Esophagus (tissue), 2 donors: ENCODE data around the gene TRMT2A. TPM values are rescaled to one million over a fixed set of nuclear protein-coding genes. Genes with fewer than 3 reads are reported as not detected.

Experiments
- H3K27ac ChIP-seq, 2 donors: one replicate each; pipeline ENCODE4 v1.5.1; 2013; ENCODE audit warnings: low read depth in 2 of 2, mild to moderate bottlenecking in 2 of 2, inconsistent platforms in 1 of 2, low read length in 1 of 2, moderate library complexity in 1 of 2
- H3K27me3 ChIP-seq, 2 donors: one replicate each; pipeline ENCODE4 v1.6.1; 2013; ENCODE audit warnings: low read length in 2 of 2, control low read depth in 1 of 2, mild to moderate bottlenecking in 1 of 2; ENCODE audit not compliant: insufficient read depth in 2 of 2, control insufficient read depth in 1 of 2
- H3K36me3 ChIP-seq, 2 donors: one replicate each; pipeline ENCODE4 v1.6.1; 2013; ENCODE audit warnings: low read length in 1 of 2; ENCODE audit not compliant: control insufficient read depth in 2 of 2, insufficient read depth in 2 of 2
- H3K4me1 ChIP-seq, 2 donors: one replicate each; pipeline ENCODE4 v1.6.1; 2013; ENCODE audit warnings: low read length in 1 of 2; ENCODE audit not compliant: control insufficient read depth in 2 of 2, insufficient read depth in 2 of 2
- H3K4me3 ChIP-seq, 2 donors: one replicate each; pipeline ENCODE4 v1.5.1; 2013; ENCODE audit warnings: low read length in 2 of 2, mild to moderate bottlenecking in 2 of 2, low read depth in 1 of 2, moderate library complexity in 1 of 2
- H3K9me3 ChIP-seq, 2 donors: one replicate each; pipeline ENCODE4 v1.6.1; 2013; ENCODE audit warnings: mild to moderate bottlenecking in 2 of 2, low read depth in 1 of 2, low read length in 1 of 2, moderate library complexity in 1 of 2; ENCODE audit not compliant: control insufficient read depth in 2 of 2, insufficient read depth in 1 of 2
- WGBS, 2 donors: extraction: QIAGEN DNeasy Blood & Tissue Kit; methylation state at CpG; one replicate each; pipeline ENCODE4 v1.1.7; 2013; 5-methylcytosine and 5-hydroxymethylcytosine counted together
- polyA plus RNA-seq, 2 donors: library from polyadenylated mRNA; stranded (reverse); fragments of 200-250 nt; gene quantifications; one replicate each; pipeline ENCODE4 v1.2.3, GENCODE V29; 2013
- donor health status: healthy with polysubstance abuse.
- donor health status: Bipolar disorder and iron deficiency.

The TRMT2A gene
- polyA plus RNA-seq, 2 donors, result 41.1 to 77.1 TPM

DNA sequence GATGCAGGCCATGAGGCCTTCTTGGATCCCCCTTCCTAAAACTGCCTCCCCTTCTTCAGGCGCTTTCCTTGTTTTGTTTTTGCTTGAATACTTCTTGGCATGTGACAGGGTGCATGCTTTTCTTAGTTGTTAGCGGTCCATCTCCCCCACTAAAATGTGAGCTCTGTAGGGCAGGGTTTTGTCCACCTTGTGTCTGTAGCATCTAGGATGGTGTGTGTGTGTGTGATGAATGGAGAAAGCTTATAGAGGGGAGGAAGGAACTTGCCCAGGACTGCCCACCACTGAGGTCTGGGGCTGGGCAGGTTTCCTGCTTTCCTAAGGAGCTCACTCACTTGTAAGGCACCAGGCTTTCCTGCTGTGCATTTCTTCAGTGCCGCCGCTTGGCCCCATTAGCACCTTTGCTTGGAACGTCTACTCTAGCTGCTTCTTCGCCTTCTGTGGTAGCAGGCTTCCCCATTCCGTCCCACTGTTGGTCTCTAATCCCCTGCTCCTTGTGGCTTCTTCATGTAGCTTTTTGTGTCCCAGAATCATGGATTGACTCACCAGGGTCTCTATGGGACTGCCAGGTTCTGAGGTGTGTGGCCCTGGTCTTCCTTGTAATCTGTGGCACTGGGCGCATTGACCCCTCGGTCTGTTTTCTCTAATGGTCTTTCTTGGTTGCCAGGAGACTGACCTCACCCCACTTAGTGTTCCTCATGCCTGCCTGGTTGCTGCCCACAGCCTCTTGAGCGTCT lies 33.7 kb downstream of the TRMT2A start:
- WGBS, 2 donors, result 81 to 90% methylated on average over 10 of the region's 10 CpGs
- peaks cover 10 to 26% of the 10 kb centered on the region in 2 donors for H3K36me3 ChIP-seq
- H3K27me3 ChIP-seq, result no peaks in the 10 kb centered on the region
- H3K4me3 ChIP-seq, result no peak overlapping the region
- H3K9me3 ChIP-seq, result no peaks in the 10 kb centered on the region
- H3K27ac ChIP-seq, result no peak overlapping the region
- H3K4me1 ChIP-seq, result peaks cover 9 to 25% of the 10 kb centered on the region in 2 donors

DNA sequence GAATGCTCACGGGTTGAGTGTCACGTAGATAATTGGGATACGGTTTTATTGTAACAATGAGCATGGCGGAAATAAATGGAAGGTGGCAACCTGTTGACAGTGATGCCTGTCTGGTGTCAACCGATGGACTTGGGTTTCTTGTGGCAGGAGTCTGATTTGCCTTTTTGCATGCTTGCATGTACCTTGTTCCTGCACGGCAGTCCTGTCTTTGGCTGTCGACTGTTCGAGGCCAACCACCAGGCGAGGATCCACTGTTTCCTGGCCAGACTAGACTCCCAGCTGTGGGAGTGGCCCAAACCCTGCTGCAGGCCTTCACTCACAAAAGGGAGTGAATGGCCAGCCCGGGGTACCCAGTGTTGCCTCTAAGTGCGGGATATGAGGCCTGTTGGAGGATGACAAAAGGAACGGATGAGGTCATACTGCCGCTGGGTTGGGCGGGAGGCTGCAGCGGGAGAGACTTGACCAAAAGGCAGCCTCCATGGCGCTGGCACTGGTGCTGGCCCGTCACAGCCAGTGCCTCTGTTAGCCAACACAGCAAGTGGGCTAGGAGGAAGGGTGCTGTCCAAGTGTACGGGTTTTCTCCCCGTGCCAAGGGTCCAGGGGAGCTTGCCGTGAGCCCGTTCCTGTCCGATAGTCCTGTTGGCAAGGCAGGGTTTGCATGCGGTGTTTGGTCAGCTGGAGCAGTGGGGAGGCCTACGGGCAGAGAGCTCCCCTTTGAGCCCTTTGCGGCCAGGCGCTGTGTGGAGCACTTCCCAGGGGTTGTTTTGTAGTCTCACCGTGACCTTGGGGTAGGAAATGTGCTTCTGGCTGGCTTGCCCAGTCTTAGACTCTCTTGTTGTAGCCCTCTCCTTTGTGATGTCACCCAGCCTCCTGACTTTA lies 36.0 kb downstream of the TRMT2A start:
- Histone ChIP-seq H3K9me3 (no peaks in the 10 kb centered on the region), H3K27ac (peak overlapping the region; percentile 94 to 95)
- WGBS, 2 donors, result 10 to 11% methylated on average over 27 of the region's 27 CpGs

DNA sequence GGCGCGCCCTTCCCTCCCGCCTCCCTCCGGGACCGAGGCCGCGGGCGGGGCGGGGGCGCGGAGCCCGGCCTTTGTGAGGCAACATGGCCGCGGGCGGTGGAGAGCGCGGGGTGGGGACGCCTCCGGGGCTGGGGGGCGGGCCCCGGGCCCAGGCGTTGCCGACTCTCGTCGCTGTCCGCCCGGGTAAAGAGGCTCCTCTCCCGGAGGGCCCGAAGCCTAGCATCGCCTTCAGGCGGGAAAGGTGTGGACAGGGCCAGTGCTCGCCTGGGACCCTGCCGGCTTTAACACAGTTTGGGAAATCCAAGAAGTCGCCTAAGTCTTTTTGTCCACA lies 36.6 kb downstream of the TRMT2A start:
- Histone ChIP-seq H3K27me3 (no peaks in the 10 kb centered on the region), H3K4me1 (peaks cover 6 to 25% of the 10 kb centered on the region in 2 donors), H3K9me3 (no peaks in the 10 kb centered on the region), H3K4me3 (peak overlapping the region; percentile 49 to 58), H3K36me3 (peaks cover 0 to 3% of the 10 kb centered on the region in 2 donors), H3K27ac (peak overlapping the region; percentile 94 to 95)
- WGBS, 2 donors, result 0% methylated on average over 20 to 34 of the region's 34 CpGs

More for the DNA sequence above, 36.0 kb downstream of the TRMT2A start:
- H3K4me3 ChIP-seq, result peak overlapping the region; percentile 49 to 58
- no peaks in the 10 kb centered on the region for H3K27me3 ChIP-seq
- H3K36me3 ChIP-seq, result peaks cover 0 to 6% of the 10 kb centered on the region in 2 donors
- peaks cover 9 to 25% of the 10 kb centered on the region in 2 donors for H3K4me1 ChIP-seq

DNA sequence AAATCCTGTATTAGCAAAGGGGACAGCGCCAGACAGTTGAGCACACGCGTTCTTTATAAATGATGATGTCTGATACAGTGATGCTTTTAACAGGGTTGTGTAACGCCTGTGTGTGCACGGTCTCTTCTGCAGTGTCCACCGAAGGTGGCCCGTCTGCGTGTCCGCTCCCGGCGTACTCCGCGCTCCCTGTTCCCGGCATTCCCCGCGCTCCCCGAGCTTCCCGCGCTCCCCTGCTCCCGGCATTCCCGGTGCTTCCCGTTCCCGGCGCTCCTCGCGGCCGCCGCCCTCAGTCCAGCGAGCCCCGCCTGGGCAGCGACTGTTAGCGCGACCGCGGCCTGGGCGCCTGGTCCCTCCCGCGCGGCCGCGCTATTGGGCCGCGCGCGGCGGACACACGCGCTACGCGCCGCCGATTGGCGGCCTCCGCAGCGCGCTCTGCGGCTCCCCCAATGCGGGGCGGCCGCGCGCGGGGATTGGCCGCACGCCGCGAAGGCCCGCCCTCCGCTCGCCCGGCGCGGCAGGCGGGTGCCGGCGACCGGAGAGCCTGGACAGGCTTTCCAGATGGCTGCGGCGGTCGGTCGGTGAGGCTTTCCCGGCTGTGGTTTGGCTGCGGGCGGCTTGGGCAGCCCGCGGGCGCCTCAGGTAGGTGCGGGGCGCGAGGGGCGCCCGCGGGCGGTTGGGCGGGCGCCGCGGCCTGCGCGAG lies 37.1 kb downstream of the TRMT2A start, which contains the start of gene DGCR8:
Gene DGCR8, plus strand, starts transcription at position 497 of the 700 bp plus-strand sequence. CDS start 5,723 bp downstream, outside the sequence.
- Histone ChIP-seq H3K9me3 (no peaks in the 10 kb centered on the region), H3K4me3 (peak within 1 kb of the TSS; percentile 49 to 58), H3K36me3 (peaks cover 0 to 3% of the 10 kb centered on the region in 2 donors), H3K4me1 (peaks cover 6 to 25% of the 10 kb centered on the region in 2 donors), H3K27me3 (no peaks in the 10 kb centered on the region), H3K27ac (peak within 1 kb of the TSS; percentile 94 to 95)
- 0 to 1% methylated on average over 94 to 100 of the region's 100 CpGs for WGBS, 2 donors

DNA sequence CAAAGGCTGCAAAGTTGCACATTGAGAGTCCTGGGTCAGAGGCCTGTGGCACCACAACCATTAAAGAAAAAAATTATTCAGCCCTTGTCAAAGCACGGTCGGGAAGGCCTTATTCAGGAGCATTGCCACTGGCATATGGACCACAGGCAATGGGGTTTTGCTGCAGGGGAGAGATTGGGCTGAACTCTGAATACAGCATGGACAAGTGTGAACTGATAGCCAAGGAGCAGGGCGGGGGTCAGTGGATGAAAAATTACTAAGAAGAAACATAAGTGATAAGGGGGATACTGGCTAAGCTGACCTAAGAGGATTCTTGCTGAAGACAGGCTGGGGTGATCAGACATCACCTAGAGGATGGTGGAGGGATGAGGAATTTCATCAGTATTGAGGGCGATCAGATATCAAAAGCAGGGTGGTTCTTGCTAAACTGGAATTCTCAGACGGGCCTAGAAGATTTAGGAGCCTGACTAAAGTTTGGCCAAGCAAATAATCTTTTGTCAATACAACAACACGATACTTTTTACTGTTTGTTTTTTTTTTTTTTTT lies 40.3 kb downstream of the TRMT2A start:
- 59 to 74% methylated on average over 6 of the region's 6 CpGs for WGBS, 2 donors
- Histone ChIP-seq H3K27ac (no peak overlapping the region), H3K4me1 (peaks cover 6 to 7% of the 10 kb centered on the region in 2 donors), H3K4me3 (no peak overlapping the region), H3K36me3 (no peaks in the 10 kb centered on the region), H3K27me3 (no peaks in the 10 kb centered on the region), H3K9me3 (no peaks in the 10 kb centered on the region)

DNA sequence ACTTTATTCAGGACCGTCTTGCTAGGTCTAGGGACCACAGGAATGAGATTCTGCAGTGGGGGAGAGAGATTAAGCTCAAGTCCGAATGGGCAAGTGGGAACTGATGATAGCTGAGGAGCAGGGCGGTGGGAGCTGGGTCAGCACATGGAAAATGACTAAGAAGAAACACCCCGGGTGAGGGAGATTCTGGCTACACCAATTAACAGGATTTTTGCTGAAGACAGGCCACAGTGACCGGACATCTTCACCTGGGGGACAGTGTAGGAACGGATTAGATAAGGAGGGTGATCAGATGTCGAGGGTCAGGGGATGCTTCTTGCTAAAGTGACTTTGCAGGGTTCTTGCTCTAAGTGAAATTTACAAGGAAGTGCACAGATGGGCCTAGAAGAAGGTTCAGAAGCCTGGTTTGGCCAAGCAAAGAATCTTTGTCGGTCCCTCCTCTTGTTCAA lies 45.5 kb downstream of the TRMT2A start:
- H3K36me3 ChIP-seq, result no peaks in the 10 kb centered on the region
- no peaks in the 10 kb centered on the region for H3K9me3 ChIP-seq
- no peak overlapping the region for H3K4me3 ChIP-seq
- no peaks in the 10 kb centered on the region for H3K4me1 ChIP-seq
- H3K27me3 ChIP-seq, result no peaks in the 10 kb centered on the region
- H3K27ac ChIP-seq, result no peak overlapping the region
- WGBS, 2 donors, result 88 to 90% methylated on average over 8 of the region's 8 CpGs

DNA sequence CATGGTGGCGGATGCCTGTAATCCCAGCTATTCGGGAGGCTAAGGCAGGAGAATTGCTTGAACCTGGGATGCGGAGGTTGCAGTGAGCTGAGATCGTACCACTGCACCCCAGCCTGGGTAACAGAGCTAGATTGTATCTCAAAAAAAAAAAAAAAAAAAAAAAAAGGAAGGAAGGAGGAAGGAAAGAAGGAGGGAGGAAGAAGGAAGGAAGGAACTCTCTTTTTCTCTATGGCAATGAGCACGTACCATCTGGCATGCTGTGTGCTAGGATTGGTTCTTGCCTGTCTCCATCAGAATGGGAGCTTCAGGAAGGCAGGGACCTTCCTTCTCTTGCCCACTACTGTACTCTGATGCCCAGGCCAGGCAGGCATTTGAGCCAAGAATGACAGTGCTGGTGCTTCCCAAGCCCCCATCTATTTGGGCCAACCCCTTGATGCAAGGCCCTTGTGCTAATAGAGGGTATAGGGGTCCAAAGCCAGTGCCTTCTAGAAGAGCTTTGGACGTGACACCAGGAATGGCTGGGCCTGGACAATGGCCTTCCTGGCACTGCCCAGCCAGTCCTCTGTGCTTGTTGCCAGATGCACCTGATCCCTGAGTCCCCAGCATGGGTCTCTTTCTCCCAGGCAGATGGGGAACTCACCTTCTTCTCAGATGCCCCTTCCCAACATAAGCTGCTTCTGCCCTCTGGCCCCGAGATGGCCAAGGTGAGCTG lies 47.5 kb downstream of the TRMT2A start:
- no peaks in the 10 kb centered on the region for H3K27me3 ChIP-seq
- H3K4me3 ChIP-seq, result no peak overlapping the region
- no peaks in the 10 kb centered on the region for H3K9me3 ChIP-seq
- peaks cover 0 to 6% of the 10 kb centered on the region in 2 donors for H3K36me3 ChIP-seq
- H3K4me1 ChIP-seq, result peaks cover 0 to 6% of the 10 kb centered on the region in 2 donors
- no peak overlapping the region for H3K27ac ChIP-seq
- WGBS, 2 donors, result 86 to 98% methylated on average over 7 of the region's 7 CpGs

DNA sequence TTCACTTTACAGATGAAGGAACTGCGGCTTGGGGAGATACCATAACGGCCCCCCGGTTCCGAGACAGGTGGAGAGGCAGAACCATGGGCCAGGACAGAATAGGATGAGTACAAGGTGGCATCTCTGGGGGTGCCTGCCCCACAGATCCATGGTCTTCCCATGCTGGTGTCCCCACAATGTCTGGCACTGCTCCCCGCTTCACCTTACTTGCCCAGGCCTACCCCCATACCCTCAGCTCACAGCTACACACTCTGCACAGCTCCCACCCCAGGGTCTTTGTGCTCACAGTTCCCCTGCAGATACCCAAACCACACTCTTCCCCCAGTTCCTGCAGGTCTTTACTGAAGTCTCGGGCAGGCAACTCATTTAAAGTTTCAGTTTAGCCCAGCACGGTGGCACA lies 48.4 kb downstream of the TRMT2A start:
- WGBS, 2 donors, result 91% methylated on average over 7 of the region's 7 CpGs
- Histone ChIP-seq H3K4me3 (no peak overlapping the region), H3K9me3 (no peaks in the 10 kb centered on the region)

More for the DNA sequence above, 48.4 kb downstream of the TRMT2A start:
- Histone ChIP-seq H3K36me3 (peaks cover 0 to 13% of the 10 kb centered on the region in 2 donors), H3K27ac (no peak overlapping the region), H3K4me1 (peaks cover 0 to 14% of the 10 kb centered on the region in 2 donors), H3K27me3 (no peaks in the 10 kb centered on the region)
